GM19372 (cell line): ENCODE results near the gene MAGI1.

Experiments
- ATAC-seq: cut with Tn5 transposase; IDR thresholded peaks from one replicate; pipeline ENCODE4 v1.9.1; 2021; ENCODE audit warnings: mild to moderate bottlenecking, low read depth, moderate library complexity; ENCODE audit not compliant: unreplicated experiment

The MAGI1 gene

DNA sequence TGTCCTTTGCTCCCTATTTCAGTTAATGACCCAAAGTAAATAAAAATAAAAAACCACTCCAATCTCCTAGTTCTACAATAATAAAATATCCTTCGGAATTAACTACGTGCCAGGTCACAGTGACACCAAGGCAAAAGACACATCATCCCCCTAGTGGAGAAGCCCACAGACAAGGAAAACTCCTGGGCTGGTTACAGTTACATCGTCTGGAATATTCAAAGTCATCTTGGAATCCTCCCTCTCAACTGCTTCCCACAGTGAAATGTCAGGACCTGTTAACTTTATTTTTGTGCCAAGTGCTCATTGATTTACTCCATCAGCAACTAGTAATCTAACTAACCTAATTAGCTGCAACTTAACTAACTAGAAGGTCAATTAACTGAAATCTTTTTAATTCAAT is 349.3 kb downstream of the MAGI1 start:
- ATAC-seq, result no peak

DNA sequence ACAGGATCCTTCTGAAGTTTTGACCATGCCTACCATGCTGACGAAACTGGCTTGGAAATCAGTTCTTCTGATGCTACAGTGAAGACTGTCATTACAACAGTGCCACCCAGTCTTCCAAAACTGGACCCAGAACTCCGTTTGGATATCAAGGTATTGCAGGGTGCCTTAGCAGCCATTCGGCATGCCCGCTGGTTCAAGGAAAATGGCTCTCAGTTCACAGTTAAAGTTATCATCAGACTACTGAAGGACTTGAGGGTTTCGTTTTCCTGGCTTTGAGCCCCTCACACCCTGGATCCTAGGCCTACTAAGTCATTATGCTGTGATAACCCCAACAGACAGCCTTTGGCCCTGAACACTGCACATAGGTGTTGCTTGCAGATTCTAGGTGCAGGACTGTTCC is 351.0 kb downstream of the MAGI1 start:
- ATAC-seq, result no peak

DNA sequence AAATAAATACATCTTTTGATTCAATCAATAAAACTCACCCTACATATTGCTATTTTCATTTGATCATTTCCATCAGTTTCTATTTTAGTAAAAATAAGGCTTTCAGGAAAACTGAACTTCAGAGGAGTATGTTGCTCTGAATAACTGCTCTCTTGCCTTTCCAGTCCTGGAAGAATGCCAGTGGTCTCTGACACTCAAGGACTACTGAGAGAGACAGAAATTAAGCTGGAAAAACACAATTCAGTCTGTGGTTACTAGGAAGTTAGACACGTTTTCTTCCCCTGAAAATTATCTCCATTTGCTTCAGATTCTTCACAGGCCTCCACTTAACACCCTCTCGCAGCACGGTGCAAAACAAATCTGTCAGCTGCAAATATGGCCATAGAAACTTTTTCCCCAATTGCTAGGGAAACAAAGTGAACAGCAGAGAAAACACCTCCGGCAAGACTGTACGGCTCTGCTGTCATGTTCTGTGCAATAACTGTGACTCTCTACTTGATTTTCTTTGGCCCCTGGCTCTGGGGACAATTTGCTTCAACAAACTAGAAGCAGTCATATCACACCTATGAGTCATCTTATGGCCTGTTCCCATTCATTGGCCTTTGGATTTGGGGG is 353.0 kb downstream of the MAGI1 start:
- no peak for ATAC-seq

DNA sequence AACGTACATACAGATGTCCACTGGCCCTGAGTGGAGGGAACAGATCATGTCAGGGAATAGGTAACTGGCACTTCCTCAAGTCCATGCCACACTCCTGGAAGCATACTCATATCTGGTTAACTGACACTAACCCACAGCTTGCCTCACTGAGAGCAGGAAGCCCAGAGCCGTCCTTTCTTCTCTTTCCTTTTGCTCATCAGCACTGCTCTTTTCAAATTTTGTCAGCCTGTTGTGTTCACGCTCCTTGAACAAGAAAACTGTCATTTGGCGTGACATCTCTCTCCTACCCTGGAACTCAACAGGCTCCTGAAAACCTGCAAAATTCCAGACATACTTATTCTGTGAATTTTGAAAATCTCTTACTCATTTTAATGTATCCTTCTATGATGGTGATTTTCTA is 360.2 kb downstream of the MAGI1 start:
- ATAC-seq, result no peak

DNA sequence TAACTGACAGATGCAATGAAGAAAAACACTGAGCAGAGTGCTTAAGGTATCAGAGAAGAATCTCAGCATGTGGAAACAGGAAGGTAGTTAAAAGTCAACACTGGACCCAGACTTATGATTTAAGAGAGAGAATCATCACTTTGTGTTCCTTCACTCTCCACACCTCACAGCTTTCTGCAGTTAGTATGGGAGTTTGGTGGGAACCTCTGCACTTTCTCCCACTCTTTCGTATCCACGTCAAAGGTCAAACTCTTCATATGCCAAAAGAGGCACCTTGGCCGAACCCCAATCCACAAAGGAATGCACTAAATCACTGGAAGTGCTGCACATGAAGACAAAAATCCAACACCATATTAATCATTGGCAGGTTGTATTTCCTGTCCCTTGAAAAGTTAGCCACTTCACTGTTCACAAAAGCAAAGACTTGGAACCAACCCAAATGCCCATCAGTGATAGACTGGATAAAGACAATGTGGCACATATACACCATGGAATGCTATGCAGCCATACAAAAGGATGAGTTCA is 361.2 kb downstream of the MAGI1 start:
- ATAC-seq, result no peak

DNA sequence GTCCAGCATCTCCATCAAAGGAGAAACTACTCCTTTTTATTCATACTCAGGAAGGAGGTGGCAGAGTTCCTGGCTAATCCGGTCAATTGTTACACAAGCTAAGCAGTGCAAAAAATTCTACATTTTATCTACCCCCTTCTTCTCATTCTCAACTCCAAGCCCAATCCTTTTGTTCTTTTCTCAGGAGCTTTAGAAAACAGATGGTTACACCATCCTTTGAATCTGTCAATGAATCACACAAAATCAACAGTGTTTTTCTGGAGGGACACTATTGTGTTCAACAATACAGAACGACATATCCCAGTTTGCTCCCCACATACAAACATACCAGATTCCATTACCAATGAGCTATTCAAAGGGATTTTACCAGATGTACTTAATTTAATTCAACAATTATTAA is 362.1 kb downstream of the MAGI1 start:
- no peak for ATAC-seq

DNA sequence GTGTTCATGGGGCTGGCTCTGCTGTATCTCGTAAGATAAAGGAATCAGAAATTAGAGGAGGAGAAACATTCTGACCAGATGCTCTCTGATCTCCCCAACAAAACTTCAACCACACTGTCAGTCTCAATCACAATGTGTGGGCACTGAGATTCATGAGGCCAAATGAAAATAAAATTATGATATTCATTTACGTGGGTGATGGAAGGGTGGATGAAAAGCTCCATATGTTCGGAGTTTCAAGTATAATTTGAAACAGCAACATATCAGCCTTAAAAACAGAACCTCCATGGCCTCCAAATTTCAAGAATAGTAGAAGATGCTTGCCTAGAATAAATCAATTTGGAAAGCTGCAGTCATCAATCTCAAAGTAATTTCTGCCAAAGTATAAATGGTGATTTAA is 363.7 kb downstream of the MAGI1 start:
- no peak for ATAC-seq

DNA sequence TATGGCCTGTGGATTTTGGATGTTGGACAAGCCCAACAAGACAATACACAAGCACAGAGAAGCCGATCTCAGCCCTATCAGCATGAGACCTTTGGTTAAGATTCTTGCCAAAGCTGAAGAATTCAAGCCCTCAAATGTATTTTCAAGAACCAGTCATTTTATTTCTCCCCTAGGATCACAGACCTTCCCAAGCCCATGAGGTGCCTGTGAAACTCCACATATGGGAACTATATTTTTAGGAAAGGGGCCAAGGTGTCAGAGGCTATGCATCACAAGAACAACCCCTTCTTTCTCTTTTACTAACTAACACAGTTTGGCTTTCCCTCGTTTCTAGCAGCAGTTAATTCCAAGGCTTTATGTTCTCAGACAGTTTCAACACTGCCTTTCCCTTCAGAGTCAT is 364.5 kb downstream of the MAGI1 start:
- ATAC-seq, result no peak

DNA sequence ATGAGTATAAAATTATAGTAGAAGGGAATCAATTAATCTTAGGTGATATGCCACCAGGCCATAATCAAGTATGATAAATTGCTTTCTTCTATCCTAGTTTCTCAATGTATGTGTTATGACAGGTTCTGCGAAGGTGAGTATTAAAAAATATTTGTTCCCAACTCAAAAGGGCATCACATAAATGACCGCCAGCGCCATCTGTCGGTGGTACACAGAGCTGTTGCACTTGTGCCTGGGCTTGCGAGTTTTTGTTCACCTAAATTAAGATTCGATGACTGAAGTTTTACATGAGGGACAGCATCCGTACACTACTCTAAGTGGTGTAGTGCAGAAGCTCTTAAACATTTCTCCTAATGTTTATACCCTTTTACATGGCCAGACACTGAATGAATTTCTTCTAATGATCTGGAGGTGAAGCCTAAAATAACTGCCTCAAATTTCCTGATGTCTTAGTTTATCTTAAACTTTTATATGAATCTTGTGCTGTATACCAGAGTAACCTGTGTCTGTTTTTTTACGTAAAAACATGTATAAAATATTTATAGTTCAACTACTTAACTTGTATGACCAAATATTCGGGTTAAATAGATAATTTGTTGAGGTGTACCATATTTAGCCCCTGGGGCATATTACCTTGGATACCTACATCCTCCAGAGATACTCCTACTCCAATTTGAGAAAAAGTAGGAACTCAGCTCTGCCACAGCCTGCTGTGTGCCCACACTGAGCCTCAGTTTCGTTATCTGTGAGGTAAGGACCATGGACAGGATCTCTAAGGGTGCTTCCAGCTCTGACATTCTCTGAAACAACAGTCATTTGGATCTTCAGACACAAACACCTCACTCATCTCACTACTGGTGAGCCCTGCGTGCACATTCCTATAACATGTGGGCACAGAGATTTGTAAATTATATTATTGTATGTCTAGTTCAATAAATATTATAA is 365.6 kb downstream of the MAGI1 start:
- ATAC-seq, result no peak

DNA sequence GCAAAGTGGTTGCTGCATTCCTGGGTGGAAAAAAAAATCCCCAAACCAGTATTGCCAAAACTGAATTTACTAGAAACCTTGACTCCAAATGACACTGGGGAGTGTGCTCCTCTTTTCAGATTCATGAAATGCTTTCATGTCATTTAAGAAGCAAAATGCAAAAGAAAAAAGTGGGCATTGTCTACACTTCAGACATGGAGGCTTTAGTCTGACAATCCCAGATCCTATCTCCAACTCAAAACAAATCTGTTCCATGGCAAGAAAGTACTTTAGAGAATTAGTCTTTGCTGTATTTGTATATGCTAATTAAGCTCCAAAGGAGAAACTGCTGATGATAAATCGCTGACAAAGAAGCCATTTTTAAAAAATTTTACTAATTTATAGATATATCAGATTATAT is 366.7 kb downstream of the MAGI1 start:
- ATAC-seq, result no peak

DNA sequence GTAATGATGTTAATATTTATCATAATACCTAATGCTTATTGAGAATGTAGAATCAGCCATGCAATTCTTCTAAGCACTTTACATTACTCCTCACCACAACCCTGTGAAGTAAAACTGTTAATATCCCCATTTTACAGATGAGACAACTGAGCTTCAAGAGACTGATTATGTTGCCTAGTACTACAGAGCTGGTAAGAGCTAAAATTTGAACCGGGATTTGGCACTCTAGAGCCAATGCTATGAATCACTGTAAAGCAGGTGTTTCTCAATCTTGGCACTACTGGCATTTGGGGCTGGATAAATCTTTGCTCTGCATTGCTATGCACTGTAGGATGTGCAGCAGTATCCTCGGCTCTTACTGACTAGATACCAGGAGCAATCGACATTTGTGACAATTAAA is 367.7 kb downstream of the MAGI1 start:
- ATAC-seq, result no peak

DNA sequence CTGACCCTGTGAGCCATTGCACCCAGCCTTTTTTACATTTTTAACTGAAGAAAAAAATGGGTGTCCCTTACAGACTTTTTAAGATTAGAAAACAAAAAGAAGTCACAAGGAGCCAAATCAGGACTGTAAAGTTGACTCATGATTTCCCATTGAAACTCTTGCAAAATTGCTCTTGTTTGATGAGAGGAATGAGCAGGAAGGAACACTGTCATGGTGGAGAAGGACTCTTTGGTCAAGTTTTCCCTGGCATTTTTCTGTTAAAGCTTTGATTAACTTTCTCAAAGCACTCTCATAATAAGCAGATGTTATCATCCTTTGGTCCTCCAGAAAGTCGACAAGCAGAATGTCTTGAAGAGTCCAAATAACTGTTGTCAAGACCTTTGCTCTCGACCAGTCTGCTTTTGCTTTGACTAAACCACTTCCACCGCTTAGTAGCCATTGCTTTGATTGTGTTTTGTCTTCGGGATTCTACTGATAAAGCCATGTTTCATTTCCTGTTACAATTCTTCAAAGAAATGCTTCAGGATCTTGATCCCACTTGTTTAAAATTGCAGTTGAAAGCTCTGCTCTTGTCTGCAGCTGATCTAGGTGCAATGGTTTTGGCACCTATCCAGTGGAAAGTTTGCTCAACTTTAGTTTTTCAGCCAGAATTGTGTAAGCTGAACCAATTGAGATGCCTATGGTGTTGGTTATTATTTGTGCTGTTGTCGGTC is 369.4 kb downstream of the MAGI1 start:
- no peak for ATAC-seq

DNA sequence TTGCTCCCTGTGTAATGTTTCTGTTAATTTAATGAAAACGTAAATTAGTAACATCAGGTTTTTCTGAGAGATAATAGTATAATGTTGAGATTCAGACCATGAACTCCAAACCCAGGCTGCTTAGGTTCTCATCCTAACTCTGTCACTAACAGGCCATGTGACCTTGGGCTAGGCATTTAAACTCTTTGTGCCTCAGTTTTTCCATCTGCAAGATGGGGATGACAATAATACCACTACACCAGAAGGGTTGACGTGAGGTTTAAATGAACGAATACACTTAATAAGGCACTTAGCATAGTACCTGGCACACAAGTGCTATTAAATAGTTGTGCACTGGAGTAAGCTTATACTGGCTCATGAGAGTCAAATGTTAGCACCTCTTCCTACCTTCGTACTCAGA is 370.8 kb downstream of the MAGI1 start:
- no peak for ATAC-seq

DNA sequence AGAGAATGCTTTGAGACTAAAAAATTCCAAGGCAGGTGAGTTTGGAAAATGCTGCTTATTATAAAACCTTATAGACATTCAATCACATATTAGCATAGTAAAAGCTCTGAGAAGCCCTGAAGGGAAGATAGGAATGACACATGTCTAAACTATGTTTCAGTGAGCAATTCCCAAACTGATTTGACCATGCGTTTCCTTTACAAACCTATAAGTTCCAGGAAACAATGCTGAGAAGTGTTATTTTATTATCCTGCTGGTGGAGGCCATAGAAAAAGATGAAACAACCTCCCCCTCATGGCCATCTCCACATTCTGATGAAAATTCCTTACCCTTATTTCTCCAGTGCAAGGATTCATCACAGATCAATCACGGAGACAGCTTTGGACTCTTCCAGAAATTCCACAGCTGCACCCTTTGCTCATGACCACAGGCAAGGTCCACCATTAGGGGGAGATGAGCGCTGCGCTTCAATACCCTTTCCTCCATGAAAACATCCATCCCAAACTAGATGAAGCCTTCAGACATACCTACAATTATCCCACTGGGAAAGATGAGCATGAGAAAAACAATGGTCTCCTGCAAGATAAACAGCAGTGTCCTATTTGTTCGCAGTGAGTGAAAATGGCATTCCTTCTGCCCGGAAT is 372.1 kb downstream of the MAGI1 start:
- no peak for ATAC-seq

DNA sequence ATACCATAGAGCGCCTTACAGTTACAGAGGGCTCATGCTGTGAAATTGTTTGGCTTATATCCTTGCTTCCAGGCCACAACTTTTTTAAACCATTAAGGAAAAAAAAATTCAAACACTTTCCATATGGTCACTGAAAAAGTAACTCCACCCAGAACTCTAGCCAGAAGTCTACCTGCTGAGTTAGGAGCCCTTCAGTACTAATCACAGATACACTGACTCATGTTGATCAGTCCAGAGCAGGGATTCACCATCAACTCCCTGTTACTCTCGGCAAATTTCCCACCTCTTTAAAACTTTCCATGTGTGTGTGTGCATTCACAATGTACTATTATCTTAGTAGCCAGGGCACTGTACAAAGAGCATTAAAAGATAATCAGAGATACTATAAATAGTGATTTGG is 372.8 kb downstream of the MAGI1 start:
- no peak for ATAC-seq

DNA sequence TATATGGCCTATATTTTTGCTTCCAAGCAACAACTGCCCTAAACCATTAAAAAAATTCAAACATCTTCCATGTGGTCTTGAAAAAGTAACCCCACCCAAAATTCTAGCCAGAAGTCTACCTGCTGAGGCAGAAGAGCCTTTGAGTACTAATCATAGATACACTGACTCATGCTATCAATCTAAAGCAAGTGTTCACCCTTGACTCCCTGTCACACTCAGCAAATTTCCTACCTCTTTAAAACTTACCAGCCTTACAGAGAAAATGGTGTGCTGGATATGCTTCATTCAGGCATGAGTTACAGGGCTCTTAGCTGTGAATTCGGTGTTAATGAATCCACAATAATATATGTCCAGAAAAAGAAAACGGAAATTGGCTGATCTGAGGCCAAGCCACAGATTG is 373.8 kb downstream of the MAGI1 start:
- no peak for ATAC-seq

DNA sequence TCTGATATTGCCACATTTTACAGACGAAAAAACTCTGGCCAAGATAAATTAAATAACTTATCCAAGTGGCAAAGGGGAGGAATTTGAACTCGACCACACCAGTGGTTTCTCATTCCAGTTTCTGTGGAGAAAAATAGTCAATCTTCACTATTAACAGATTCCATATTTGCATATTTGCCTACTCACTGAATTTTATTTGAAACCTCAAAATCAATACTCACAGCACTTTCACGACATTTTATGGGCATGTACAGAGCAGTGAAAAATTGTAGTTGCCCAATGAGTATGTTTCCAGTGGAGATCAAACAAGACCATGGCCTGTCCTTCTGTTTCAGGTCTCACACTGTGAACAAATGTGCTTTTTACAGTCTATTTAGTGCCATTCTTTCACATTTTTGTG is 374.3 kb downstream of the MAGI1 start:
- ATAC-seq, result no peak

DNA sequence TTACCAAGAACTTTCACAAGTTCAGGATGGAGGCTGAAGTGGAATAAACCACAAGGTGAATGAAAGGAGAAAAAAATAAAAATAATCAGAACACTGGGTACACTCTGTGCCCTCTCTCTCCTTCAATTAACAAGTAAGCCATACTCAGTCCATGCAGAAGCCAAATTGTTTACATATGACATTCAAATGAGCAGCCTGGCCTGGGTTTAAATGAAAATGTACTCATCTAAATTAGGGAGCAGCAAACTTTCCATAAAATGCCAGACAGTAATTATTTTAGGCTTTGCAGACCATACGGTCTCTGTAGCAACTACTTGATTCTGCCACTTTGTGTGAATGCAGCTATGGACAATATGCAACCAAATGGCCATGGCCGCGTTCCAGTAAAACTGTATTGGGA is 376.6 kb downstream of the MAGI1 start:
- no peak for ATAC-seq

DNA sequence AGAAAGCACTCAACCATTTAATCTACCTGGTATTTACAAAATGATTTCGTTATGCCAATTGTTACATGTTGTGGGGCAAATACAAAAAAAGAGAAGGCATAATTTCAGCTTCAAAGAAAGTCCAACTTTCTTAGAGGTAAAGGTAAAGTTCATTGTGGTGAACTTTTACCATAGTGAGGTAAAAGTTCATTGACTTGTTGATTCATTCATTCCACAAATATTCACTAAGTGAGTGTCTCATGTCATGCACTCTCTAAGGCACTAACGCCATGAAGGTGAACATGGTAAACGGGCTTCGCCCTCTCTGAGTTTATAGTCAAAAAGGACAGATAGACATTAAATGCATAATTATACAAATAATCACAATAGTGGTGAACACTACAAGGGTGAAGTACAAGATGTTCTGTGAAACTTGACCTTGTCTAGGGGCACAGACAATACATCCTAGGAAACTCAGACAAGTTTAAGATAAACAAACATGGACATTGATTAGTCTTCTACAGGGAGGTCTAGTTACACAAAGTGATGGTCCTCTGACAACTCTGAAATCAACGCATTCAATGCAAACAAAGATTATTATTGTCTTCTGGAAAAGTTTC is 378.6 kb downstream of the MAGI1 start:
- ATAC-seq, result no peak

DNA sequence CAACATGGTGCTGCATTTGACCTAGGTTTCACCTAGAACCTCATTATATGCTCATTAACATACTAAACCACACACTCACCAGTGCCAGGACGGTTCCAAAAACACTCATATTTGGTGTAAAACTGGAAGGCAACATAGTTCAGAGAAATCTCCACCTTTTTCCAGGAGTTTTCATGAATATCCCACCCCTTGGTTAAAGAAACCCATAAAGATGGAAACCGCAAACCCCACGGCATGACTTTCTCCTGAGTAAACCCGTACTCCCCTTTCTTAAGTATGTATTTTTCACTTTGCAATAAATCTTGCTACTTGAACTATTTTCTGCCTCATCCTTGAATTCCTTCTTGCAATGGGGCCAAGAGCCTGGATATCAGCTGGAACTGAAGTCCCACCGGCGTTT is 379.3 kb downstream of the MAGI1 start:
- ATAC-seq, result no peak
